KMS-11 (cell line): ENCODE measurements around the gene PPWD1.
A peak's percentile ranks its signal among the peaks of the same experiment; 100 is the strongest.

ENCODE experiments used
- H2AFZ ChIP-seq: fragments of 200-600 bp; sonication (generic); 2 replicates; pipeline ENCODE4 v1.6.1; 2016; ENCODE audit warnings: antibody characterized with exemption, mixed run types, low read depth
- H3K27ac ChIP-seq: fragments of 200-600 bp; sonication (generic); 2 replicates; pipeline ENCODE4 v1.6.1; 2016; ENCODE audit warnings: mild to moderate bottlenecking, mixed run types
- H3K27me3 ChIP-seq: fragments of 200-600 bp; sonication (generic); 2 replicates; pipeline ENCODE4 v1.6.1; 2017; ENCODE audit warnings: mild to moderate bottlenecking, low read depth, mixed run types, moderate library complexity; ENCODE audit not compliant: insufficient read depth
- H3K36me3 ChIP-seq: fragments of 200-600 bp; sonication (generic); 2 replicates; pipeline ENCODE4 v1.6.1; 2017; ENCODE audit warnings: mild to moderate bottlenecking, mixed run types; ENCODE audit not compliant: insufficient read depth
- H3K4me1 ChIP-seq: fragments of 200-600 bp; sonication (generic); 2 replicates; pipeline ENCODE4 v1.6.1; 2016; ENCODE audit warnings: mild to moderate bottlenecking, low read depth, mixed run types; ENCODE audit not compliant: poor library complexity, severe bottlenecking
- H3K4me2 ChIP-seq: fragments of 200-600 bp; sonication (generic); 2 replicates; pipeline ENCODE4 v1.7.0; 2016; ENCODE audit warnings: mild to moderate bottlenecking, mixed run types
- H3K4me3 ChIP-seq: fragments of 200-600 bp; sonication (generic); IDR thresholded peaks from 2 replicates; pipeline ENCODE4 v1.6.1; 2017; ENCODE audit warnings: low read depth, low read length, mixed read lengths; ENCODE audit not compliant: insufficient read depth
- H3K79me2 ChIP-seq: fragments of 200-600 bp; sonication (generic); 2 replicates; pipeline ENCODE4 v1.6.1; 2016; ENCODE audit warnings: low read depth, mixed run types; ENCODE audit not compliant: insufficient read depth
- H3K9ac ChIP-seq: fragments of 200-600 bp; sonication (generic); 2 replicates; pipeline ENCODE4 v1.6.1; 2016; ENCODE audit warnings: mild to moderate bottlenecking, mixed run types
- H4K20me1 ChIP-seq: fragments of 200-600 bp; sonication (generic); 2 replicates; pipeline ENCODE4 v1.6.1; 2016; ENCODE audit warnings: mild to moderate bottlenecking, mixed run types; ENCODE audit not compliant: insufficient read depth
- TF ChIP-seq, protein P1 (sequence below): fragments of 200-600 bp; sonication (generic); conservative IDR thresholded peaks from 2 replicates; pipeline ENCODE4 v1.6.1; 2017; ENCODE audit warnings: low read depth, mild to moderate bottlenecking, antibody characterized with exemption, low read length, moderate library complexity, mixed read lengths

PPWD1 gene

GRCh38 chr5:65562731-65563701 lies at the start of gene PPWD1, which contains the start of gene CENPK:
Gene PPWD1, plus strand, starts transcription at chr5:65563296. Its CDS starts 15 bp downstream, at chr5:65563311.
Gene CENPK, minus strand, starts transcription at chr5:65563168. Its CDS starts 8,261 bp downstream, at chr5:65554907.
- TF ChIP-seq, protein P1, sequence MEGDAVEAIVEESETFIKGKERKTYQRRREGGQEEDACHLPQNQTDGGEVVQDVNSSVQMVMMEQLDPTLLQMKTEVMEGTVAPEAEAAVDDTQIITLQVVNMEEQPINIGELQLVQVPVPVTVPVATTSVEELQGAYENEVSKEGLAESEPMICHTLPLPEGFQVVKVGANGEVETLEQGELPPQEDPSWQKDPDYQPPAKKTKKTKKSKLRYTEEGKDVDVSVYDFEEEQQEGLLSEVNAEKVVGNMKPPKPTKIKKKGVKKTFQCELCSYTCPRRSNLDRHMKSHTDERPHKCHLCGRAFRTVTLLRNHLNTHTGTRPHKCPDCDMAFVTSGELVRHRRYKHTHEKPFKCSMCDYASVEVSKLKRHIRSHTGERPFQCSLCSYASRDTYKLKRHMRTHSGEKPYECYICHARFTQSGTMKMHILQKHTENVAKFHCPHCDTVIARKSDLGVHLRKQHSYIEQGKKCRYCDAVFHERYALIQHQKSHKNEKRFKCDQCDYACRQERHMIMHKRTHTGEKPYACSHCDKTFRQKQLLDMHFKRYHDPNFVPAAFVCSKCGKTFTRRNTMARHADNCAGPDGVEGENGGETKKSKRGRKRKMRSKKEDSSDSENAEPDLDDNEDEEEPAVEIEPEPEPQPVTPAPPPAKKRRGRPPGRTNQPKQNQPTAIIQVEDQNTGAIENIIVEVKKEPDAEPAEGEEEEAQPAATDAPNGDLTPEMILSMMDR: no peak
- Histone ChIP-seq H3K4me2 (peak within 1 kb of the TSS; percentile 75), H3K36me3 (no peaks in the 10 kb centered on the region), H3K27me3 (no peaks in the 10 kb centered on the region), H2AFZ (peak within 1 kb of the TSS; percentile 81), H3K79me2 (peaks cover 58% of the 10 kb centered on the region), H4K20me1 (no peaks in the 10 kb centered on the region), H3K27ac (peak within 1 kb of the TSS; percentile 88), H3K4me3 (no peak within 1 kb of the TSS), H3K4me1 (peaks cover 31% of the 10 kb centered on the region), H3K9ac (peak within 1 kb of the TSS; percentile 82)

DNA sequence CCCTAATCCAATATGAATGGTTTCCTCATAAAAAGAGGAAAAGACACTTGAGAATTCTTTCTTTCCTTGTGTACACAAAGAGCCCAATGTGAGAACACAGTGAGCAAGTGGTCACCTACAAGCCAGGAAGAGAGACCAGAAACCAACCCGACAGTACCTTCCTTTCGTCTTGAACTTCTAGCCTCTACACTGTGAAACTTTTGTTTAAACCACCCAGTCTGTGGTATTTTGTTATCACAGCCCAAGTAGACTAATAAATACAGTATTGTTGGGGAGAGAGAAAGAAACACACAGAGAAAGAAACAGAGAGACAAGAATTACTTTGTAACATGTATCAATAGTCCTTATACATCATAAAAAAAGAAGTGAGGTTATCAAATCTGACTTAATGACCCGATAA lies 37.4 kb upstream of the PPWD1 start:
- no peaks in the 10 kb centered on the region for H3K4me1 ChIP-seq
- TF ChIP-seq, protein P1: no peak
- no peak overlapping the region for H3K4me2 ChIP-seq
- H3K27me3 ChIP-seq: no peaks in the 10 kb centered on the region
- H3K79me2 ChIP-seq: no peaks in the 10 kb centered on the region
- H3K4me3 ChIP-seq: no peak overlapping the region
- no peaks in the 10 kb centered on the region for H3K36me3 ChIP-seq
- no peak overlapping the region for H3K27ac ChIP-seq
- H2AFZ ChIP-seq: no peak overlapping the region
- no peak overlapping the region for H3K9ac ChIP-seq
- H4K20me1 ChIP-seq: no peaks in the 10 kb centered on the region

GRCh38 chr5:65530904-65531303 lies 32.2 kb upstream of the PPWD1 start:
- no peaks in the 10 kb centered on the region for H3K79me2 ChIP-seq
- no peak overlapping the region for H2AFZ ChIP-seq
- H4K20me1 ChIP-seq: no peaks in the 10 kb centered on the region
- no peaks in the 10 kb centered on the region for H3K27me3 ChIP-seq
- H3K4me3 ChIP-seq: no peak overlapping the region
- H3K27ac ChIP-seq: no peak overlapping the region
- no peaks in the 10 kb centered on the region for H3K36me3 ChIP-seq
- H3K4me2 ChIP-seq: no peak overlapping the region
- H3K4me1 ChIP-seq: no peaks in the 10 kb centered on the region
- TF ChIP-seq, protein P1: no peak
- no peak overlapping the region for H3K9ac ChIP-seq

DNA sequence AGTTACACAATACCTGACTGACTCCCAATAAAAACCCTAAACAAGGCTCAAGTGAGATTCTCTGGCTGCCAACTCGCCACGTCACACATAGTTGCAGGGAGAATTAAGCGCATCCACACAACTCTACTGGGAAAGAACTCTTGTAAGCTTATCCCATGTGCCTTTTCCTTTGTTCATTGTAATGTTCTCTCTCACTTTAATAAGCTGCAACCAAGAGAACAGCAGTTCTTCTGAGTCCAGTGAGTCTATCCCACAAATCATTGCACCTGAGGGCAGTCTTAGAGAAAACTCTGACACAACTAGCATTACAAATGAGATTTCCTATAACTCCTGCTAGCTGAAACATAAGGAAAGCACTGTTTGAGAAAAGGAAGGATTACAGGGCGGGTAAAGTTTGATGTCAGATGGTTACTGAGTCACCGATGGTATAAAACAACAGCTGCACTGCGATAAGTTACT lies 27.5 kb upstream of the PPWD1 start:
- Histone ChIP-seq H3K36me3 (no peaks in the 10 kb centered on the region), H3K9ac (no peak overlapping the region), H4K20me1 (no peaks in the 10 kb centered on the region), H3K27me3 (no peaks in the 10 kb centered on the region), H2AFZ (no peak overlapping the region), H3K4me1 (no peaks in the 10 kb centered on the region), H3K4me3 (no peak overlapping the region), H3K27ac (no peak overlapping the region), H3K79me2 (no peaks in the 10 kb centered on the region), H3K4me2 (no peak overlapping the region)
- TF ChIP-seq, protein P1: no peak
